GM12892 (cell line): ENCODE results near the gene TTBK2.
"Not testable (repeated sequence)": the region's sequence is repeated elsewhere in the genome, so short reads cannot be mapped to it uniquely, and the experiment has no call there.

Experiments used
- DNase-seq: peaks from one replicate; pipeline ENCODE4 v3.0.0; 2011; ENCODE audit not compliant: insufficient read length
- FAIRE-seq: peaks from 2 replicates; lab custom pipeline; 2011; peaks lifted over from hg19 to GRCh38; lab: Jason Lieb, UNC
- POLR2A ChIP-seq: IDR thresholded peaks from 2 replicates; pipeline ENCODE4 v1.6.1; 2011; ENCODE audit warnings: low read depth, low read length, control low read depth
- POLR2AphosphoS5 ChIP-seq: IDR thresholded peaks from 2 replicates; pipeline ENCODE4 v1.6.1; 2011; ENCODE audit warnings: low read depth, low read length, control low read depth
- TAF1 ChIP-seq: IDR thresholded peaks from 2 replicates; pipeline ENCODE4 v1.6.1; 2011; ENCODE audit warnings: low read depth, mild to moderate bottlenecking, control low read depth, low read length, borderline replicate concordance

The TTBK2 gene

GRCh38 chr15:42772144-42772543 is 148.4 kb downstream of the TTBK2 start:
- FAIRE-seq (no peak), DNase-seq (no peak)
- TF ChIP-seq TAF1 (no peak), POLR2AphosphoS5 (no peak), POLR2A (no peak)

- not testable (repeated sequence) for DNase-seq, FAIRE-seq
Observed at GRCh38 chr15:42766109-42766508, 154.5 kb downstream of the TTBK2 start.

- DNase-seq, FAIRE-seq: not testable (repeated sequence)
Observed at GRCh38 chr15:42764154-42764731, 156.3 kb downstream of the TTBK2 start.

- not testable (repeated sequence) for DNase-seq, FAIRE-seq
Observed at GRCh38 chr15:42761813-42762212, 158.8 kb downstream of the TTBK2 start.

- FAIRE-seq, result no peak
- no peak for TF ChIP-seq TAF1
- TF ChIP-seq POLR2A, result no peak
- TF ChIP-seq POLR2AphosphoS5, result no peak
- DNase-seq, result no peak
Observed at GRCh38 chr15:42760759-42761158, 159.8 kb downstream of the TTBK2 start.

- TF ChIP-seq POLR2AphosphoS5, result no peak
- no peak for TF ChIP-seq TAF1
- no peak for TF ChIP-seq POLR2A
- DNase-seq (no peak), FAIRE-seq (no peak)
Observed at GRCh38 chr15:42759093-42759492, 161.5 kb downstream of the TTBK2 start.

- FAIRE-seq, result no peak
Observed at GRCh38 chr15:42750306-42750705, 170.3 kb downstream of the TTBK2 start.

GRCh38 chr15:42749266-42749665 is 171.3 kb downstream of the TTBK2 start:
- FAIRE-seq, result no peak
- no peak for TF ChIP-seq POLR2A
- TF ChIP-seq POLR2AphosphoS5, result no peak
- TF ChIP-seq TAF1, result no peak
- no peak for DNase-seq

More at GRCh38 chr15:42750306-42750705, 170.3 kb downstream of the TTBK2 start:
- no peak for DNase-seq
- TF ChIP-seq TAF1 (no peak), POLR2A (no peak), POLR2AphosphoS5 (no peak)

- DNase-seq, result no peak
- TF ChIP-seq TAF1 (no peak), POLR2AphosphoS5 (no peak), POLR2A (no peak)
- no peak for FAIRE-seq
Observed at GRCh38 chr15:42744195-42744594, 176.4 kb downstream of the TTBK2 start.

- FAIRE-seq, result no peak
- TF ChIP-seq TAF1, result no peak
- TF ChIP-seq POLR2AphosphoS5, result no peak
- TF ChIP-seq POLR2A, result no peak
- no peak for DNase-seq
Observed at GRCh38 chr15:42742149-42742548, 178.4 kb downstream of the TTBK2 start.

GRCh38 chr15:42741710-42742109 is 178.9 kb downstream of the TTBK2 start:
- DNase-seq (no peak), FAIRE-seq (no peak)
- TF ChIP-seq TAF1 (no peak), POLR2AphosphoS5 (no peak), POLR2A (no peak)

GRCh38 chr15:42737529-42738328 is 182.8 kb downstream of the TTBK2 start:
- TF ChIP-seq TAF1, result no peak
- TF ChIP-seq POLR2A, result no peak
- no peak for TF ChIP-seq POLR2AphosphoS5
- DNase-seq (no peak), FAIRE-seq (peak; percentile 5)

- FAIRE-seq (peak; percentile 96), DNase-seq (peak; percentile 99)
- TF ChIP-seq TAF1, result no peak
- TF ChIP-seq POLR2AphosphoS5, result peak; percentile 68
- TF ChIP-seq POLR2A, result peak; percentile 64; the same call in 1 of the 2 replicates
Observed at GRCh38 chr15:42736793-42737528, 183.6 kb downstream of the TTBK2 start, which contains the start of gene CDAN1. CDAN1 (minus strand) TSS chr15:42737128; CDS start chr15:42737102, 26 bp downstream.
